ENCODE data around the gene ALDH16A1. TPM values are rescaled to one million over a fixed set of nuclear protein-coding genes. Genes with fewer than 3 reads are reported as not detected.
"Not testable (repeated sequence)": the region's sequence is repeated elsewhere in the genome, so short reads cannot be mapped to it uniquely, and the experiment has no call there.

ALDH16A1 gene
- total RNA-seq, 1 donor from 2014 or later, result 24.4 TPM

GRCh38 chr19:49456326-49456725 lies 3.3 kb downstream of the ALDH16A1 start:
- Mint-ChIP-seq H3K36me3 (peaks cover 2% of the 10 kb centered on the region), H3K4me3 (no peak overlapping the region), H3K27ac (no peak overlapping the region), H3K4me1 (peaks cover 9% of the 10 kb centered on the region), H3K27me3 (ENCODE audit: low read depth) (no peaks in the 10 kb centered on the region), H3K9me3 (no peaks in the 10 kb centered on the region)
- TF ChIP-seq CTCF (IDR thresholded peaks at IDR 0.05; ENCODE audit: unreplicated experiment), result no peak
- no peak for DNase-seq (ENCODE audit: low spot score in 2 of 2, unreplicated experiment in 2 of 2)

GRCh38 chr19:49458567-49458903 lies 5.5 kb downstream of the ALDH16A1 start:
- H3K4me3 Mint-ChIP-seq, result no peak overlapping the region
- DNase-seq (ENCODE audit: low spot score in 2 of 2, unreplicated experiment in 2 of 2), result no peak
- H3K9me3 Mint-ChIP-seq, result no peaks in the 10 kb centered on the region
- H3K4me1 Mint-ChIP-seq, result peaks cover 3% of the 10 kb centered on the region
- no peak overlapping the region for H3K27ac Mint-ChIP-seq
- no peaks in the 10 kb centered on the region for H3K27me3 Mint-ChIP-seq (ENCODE audit: low read depth)
- H3K36me3 Mint-ChIP-seq, result peaks cover 4% of the 10 kb centered on the region
- no peak for TF ChIP-seq CTCF (IDR thresholded peaks at IDR 0.05; ENCODE audit: unreplicated experiment)

GRCh38 chr19:49459388-49459787 lies 6.4 kb downstream of the ALDH16A1 start:
- Mint-ChIP-seq H3K4me1 (no peaks in the 10 kb centered on the region), H3K27ac (no peak overlapping the region), H3K4me3 (no peak overlapping the region), H3K9me3 (no peaks in the 10 kb centered on the region), H3K36me3 (peaks cover 4% of the 10 kb centered on the region), H3K27me3 (ENCODE audit: low read depth) (no peaks in the 10 kb centered on the region)
- no peak for DNase-seq (ENCODE audit: low spot score in 2 of 2, unreplicated experiment in 2 of 2)
- no peak for TF ChIP-seq CTCF (IDR thresholded peaks at IDR 0.05; ENCODE audit: unreplicated experiment)

GRCh38 chr19:49461130-49461529 lies 8.1 kb downstream of the ALDH16A1 start:
- not testable (repeated sequence) for H3K36me3 Mint-ChIP-seq; H3K4me1 Mint-ChIP-seq; H3K4me3 Mint-ChIP-seq; H3K9me3 Mint-ChIP-seq; H3K27me3 Mint-ChIP-seq (ENCODE audit: low read depth); H3K27ac Mint-ChIP-seq; DNase-seq (ENCODE audit: low spot score in 2 of 2, unreplicated experiment in 2 of 2)

- Mint-ChIP-seq H3K27ac (no peak overlapping the region), H3K36me3 (peaks cover 4% of the 10 kb centered on the region), H3K27me3 (ENCODE audit: low read depth) (no peaks in the 10 kb centered on the region), H3K4me1 (no peaks in the 10 kb centered on the region), H3K9me3 (no peaks in the 10 kb centered on the region), H3K4me3 (no peak overlapping the region)
- DNase-seq (ENCODE audit: low spot score in 2 of 2, unreplicated experiment in 2 of 2), result no peak
- TF ChIP-seq CTCF (IDR thresholded peaks at IDR 0.05; ENCODE audit: unreplicated experiment), result no peak
Observed at GRCh38 chr19:49461656-49462055, 8.6 kb downstream of the ALDH16A1 start.

GRCh38 chr19:49462492-49462891 lies 9.5 kb downstream of the ALDH16A1 start:
- H3K27ac Mint-ChIP-seq, result no peak overlapping the region
- H3K36me3 Mint-ChIP-seq, result peaks cover 2% of the 10 kb centered on the region
- H3K27me3 Mint-ChIP-seq (ENCODE audit: low read depth), result no peaks in the 10 kb centered on the region
- DNase-seq (ENCODE audit: low spot score in 2 of 2, unreplicated experiment in 2 of 2), result no peak
- H3K4me1 Mint-ChIP-seq, result no peaks in the 10 kb centered on the region
- H3K4me3 Mint-ChIP-seq, result no peak overlapping the region
- H3K9me3 Mint-ChIP-seq, result no peaks in the 10 kb centered on the region
- no peak for TF ChIP-seq CTCF (IDR thresholded peaks at IDR 0.05; ENCODE audit: unreplicated experiment)

Measured in mesothelial cell of epicardium (in vitro differentiated cells).